RWPE1 (cell line): Measurements from ENCODE around the gene SMU1.

Source experiments
- CTCF ChIA-PET: fragments of 350-600 bp; sonication (Branson Sonifier 250); formaldehyde crosslinking; extraction: SDS; loops from one replicate; lab custom pipeline; 2021; lab: Yijun Ruan, JAX
- POLR2A ChIA-PET: fragments of 400-600 bp; formaldehyde crosslinking; extraction: SDS; loops from one replicate; lab custom pipeline; 2020; ENCODE audit warnings: antibody characterized with exemption; ENCODE audit not compliant: low non-redundant PET; lab: Yijun Ruan, JAX
- DNase-seq: peaks from one replicate; pipeline ENCODE4 v3.0.0; 2012; ENCODE audit warnings: low spot score
- H3K27ac ChIP-seq: fragments of 450-650 bp; 2 replicates; pipeline ENCODE4 v1.5.1; 2017
- CTCF ChIP-seq: fragments of 450-650 bp; conservative IDR thresholded peaks from 2 replicates; pipeline ENCODE4 v1.5.1; 2017; ENCODE audit warnings: low read depth, mild to moderate bottlenecking

Gene SMU1

GRCh38 chr9:33106827-33107621 is 30.6 kb upstream of the SMU1 start:
- POLR2A ChIA-PET, result no interaction called here
- CTCF ChIA-PET, result interaction anchor here (1.0 kb wide), 1 partner anchor 13 kb away, joined by 3 read pairs; no protein-coding TSS in a partner anchor
- no peak for TF ChIP-seq CTCF
- DNase-seq, result peak; percentile 53
- peak overlapping the region; percentile 93 for H3K27ac ChIP-seq

- TF ChIP-seq CTCF, result no peak
- ChIA-PET CTCF (no interaction called here), POLR2A (no interaction called here)
- H3K27ac ChIP-seq, result peak overlapping the region; percentile 93
- no peak for DNase-seq
Measured at GRCh38 chr9:33106372-33106771, 29.9 kb upstream of the SMU1 start.

- DNase-seq, result no peak
- POLR2A ChIA-PET, result no interaction called here
- CTCF ChIA-PET, result no interaction called here
- H3K27ac ChIP-seq, result peak overlapping the region; percentile 93
- no peak for TF ChIP-seq CTCF
Measured at GRCh38 chr9:33105959-33106358, 29.5 kb upstream of the SMU1 start.

- ChIA-PET CTCF (no interaction called here), POLR2A (no interaction called here)
- no peak for TF ChIP-seq CTCF
- no peak for DNase-seq
- no peak overlapping the region; the same call in 1 of the 2 replicates for H3K27ac ChIP-seq
Measured at GRCh38 chr9:33105504-33105903, 29.0 kb upstream of the SMU1 start.

GRCh38 chr9:33104401-33104800 is 27.9 kb upstream of the SMU1 start:
- ChIA-PET POLR2A (no interaction called here), CTCF (no interaction called here)
- TF ChIP-seq CTCF, result no peak
- DNase-seq, result no peak
- H3K27ac ChIP-seq, result peak overlapping the region; percentile 40

- peak overlapping the region; percentile 83 for H3K27ac ChIP-seq
Measured at GRCh38 chr9:33103501-33104281, 27.2 kb upstream of the SMU1 start.

More at GRCh38 chr9:33103501-33104281, 27.2 kb upstream of the SMU1 start:
- CTCF ChIA-PET, result no interaction called here
- DNase-seq, result no peak
- POLR2A ChIA-PET, result no interaction called here
- no peak for TF ChIP-seq CTCF
